GM21526 (cell line): ENCODE measurements around the gene YTHDF2.

Experiments
- ATAC-seq: cut with Tn5 transposase; IDR thresholded peaks from one replicate; pipeline ENCODE4 v1.9.1; 2021; ENCODE audit warnings: moderate library complexity; ENCODE audit not compliant: unreplicated experiment, low FRiP score

Gene YTHDF2

DNA sequence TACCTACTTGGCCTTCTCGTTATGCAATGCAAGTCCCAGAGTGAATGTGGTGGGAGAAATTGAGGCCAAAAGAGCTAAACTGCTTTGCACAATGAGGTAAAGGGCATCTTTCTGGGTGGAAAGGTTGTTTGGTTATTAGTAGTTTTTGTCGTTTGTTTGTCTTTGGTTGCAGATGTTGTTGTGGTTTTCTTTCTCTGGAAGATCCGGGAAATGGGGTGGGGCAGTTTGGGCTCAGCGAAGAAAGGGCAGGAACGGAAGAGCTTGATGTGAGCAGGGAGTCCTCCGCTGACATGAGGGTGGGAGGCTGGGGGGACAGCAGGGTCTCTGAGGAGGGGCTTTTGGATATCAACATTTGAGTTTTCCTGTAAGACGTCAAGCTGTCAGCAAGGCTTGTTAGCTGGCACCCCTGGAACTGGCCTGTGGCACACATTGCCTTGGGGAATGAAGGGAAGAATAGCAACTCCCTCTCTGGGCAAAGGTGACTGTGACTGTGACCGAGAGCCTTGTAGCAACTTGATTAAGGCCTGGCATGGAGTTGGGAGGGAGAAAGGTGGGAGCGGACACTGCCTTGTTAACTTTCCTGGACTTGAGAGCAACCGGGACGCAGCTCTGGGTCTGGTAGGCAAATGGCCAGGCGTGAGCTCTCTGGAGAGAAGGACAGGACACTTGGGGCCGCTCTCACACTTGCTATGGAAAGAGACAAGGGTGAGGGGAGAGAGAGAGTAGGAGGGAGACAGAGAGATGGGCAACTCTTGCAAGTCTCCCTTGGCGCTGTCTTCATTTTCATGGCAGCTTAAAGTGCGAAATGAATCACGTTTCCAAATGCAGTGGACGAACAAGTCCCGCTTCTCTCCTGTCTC, 59.8 kb downstream of the YTHDF2 start:
- no peak for ATAC-seq

DNA sequence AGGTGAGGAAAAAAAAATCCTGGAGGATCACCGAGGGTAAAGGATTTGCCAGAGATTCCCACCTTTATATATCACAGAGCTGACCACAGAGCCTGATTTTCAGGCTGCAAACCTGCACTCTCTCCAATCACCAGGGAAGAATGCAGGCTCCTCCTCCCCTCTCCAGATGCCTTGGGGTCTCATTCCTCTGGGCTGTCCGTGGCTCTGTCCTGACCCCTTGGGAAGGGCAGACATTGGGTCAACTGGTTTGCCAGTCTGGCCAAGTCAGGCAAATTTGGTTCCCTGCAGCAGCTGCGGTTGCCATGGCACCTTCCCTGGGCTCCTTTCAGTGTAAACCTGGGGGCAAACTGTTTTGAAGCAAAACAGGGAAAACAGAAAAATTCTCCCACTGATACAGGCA, 63.6 kb downstream of the YTHDF2 start:
- no peak for ATAC-seq

DNA sequence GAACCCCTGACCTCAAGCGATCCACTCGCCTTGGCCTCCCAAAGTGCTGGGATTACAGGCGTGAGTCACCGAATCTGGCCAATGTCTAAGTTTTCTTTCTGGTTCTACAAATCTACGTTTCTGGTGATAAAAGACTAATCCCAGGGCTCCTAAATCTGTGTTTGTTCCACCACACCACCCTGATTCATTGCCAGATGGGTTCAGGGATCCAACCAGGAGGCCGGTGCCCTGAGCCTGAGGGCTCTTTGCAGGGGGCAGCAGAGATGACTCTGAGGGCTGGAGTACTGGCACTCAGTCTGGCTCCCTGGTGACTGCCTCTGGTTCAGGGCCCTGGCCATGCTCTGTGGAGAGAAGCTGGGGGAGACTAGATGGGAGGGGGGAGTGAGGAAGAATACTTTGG, 64.7 kb downstream of the YTHDF2 start:
- ATAC-seq, result no peak

DNA sequence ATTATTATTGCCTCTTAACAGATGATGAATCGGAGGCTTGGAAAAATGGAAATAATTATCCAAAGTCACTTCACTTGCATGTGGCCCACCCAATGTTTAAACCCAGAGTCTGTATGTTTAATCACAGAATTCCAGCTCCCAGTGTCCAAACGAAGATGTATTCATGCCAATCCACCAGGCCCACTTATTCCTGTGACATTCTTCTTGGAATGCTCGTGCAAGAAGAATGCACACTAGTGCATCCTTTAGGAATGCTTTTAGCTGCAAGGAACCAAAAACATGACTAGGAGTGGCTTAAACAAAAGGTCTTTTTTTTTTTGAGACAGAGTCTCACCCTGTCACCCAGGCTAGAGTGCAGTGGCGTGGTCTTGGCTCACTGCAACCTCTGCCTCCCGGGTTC, 66.3 kb downstream of the YTHDF2 start:
- no peak for ATAC-seq

DNA sequence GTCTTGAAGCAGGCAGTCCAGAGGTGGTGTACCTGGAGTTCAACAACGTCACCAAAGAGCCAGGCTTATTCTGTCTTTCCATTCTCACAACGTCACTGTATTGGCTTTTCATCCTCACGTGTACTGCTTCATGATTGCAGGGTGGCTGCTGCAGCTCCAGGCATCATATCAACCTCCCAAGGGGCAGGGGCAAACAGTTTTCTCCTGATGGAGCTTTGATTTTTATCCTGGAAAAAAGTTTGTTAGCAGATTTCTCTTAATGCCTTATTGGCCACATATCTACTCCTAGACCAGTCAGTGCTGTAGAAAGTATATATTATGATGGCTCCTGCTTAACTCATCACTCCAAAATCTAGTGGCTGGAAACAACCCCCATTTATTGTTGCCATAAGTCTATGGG, 66.9 kb downstream of the YTHDF2 start:
- ATAC-seq, result no peak

DNA sequence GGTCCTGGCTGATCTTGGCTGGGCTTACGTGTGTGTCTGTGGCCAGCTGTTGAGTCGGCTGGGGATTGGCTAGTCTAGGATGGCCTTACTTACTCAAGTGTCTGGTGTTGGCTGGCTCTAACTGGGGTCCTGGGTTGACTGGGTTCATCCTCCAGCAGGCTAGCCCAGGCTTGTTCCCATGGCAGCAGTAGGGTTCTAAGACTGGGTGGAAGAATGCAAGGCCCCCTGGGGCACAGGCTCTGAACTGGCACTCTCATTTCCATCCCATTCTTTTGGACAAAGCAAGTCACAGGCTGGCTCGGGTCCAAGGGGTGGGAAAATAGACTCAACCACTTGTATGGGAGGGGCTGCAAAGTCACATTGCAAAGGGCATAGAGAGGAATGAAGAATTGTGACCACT, 67.3 kb downstream of the YTHDF2 start:
- ATAC-seq, result no peak

DNA sequence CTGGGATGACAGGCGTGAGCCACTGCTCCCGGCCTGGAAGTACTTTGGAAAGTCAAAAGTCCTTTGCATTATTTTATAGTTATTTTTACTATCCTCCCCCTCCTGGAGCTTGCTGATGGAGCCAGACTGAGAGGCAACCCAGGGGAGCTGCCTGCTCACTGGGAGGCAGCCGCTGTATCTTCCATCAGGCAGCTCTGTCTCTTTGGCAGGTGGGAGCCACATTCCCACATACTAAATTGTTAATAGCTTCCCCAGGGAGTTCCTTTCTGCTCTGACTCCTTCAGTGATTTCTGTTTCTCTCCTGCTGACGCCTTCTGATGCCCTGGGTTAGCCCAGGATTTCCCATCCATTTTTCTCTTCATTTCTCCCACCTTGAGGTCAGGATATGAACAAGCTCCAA, 70.3 kb downstream of the YTHDF2 start:
- no peak for ATAC-seq

DNA sequence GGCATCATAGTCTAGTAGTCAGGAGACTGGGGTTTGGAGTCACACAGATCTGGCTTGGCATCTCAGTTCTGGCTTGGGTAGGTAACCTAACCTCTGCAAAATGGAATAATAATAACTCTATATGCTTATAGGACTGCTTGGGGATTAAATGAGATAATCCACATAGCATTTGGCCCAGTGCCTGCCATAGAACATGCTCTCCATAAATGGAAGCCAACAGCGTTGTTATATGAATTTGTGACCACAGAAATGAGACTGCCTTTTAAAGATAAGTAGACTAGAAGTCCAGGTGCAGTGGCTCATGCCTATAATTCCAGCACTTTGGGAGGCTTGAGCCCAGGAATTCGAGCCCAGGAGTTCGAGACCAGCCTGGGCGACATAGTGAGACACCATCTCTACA, 71.2 kb downstream of the YTHDF2 start:
- ATAC-seq, result no peak

DNA sequence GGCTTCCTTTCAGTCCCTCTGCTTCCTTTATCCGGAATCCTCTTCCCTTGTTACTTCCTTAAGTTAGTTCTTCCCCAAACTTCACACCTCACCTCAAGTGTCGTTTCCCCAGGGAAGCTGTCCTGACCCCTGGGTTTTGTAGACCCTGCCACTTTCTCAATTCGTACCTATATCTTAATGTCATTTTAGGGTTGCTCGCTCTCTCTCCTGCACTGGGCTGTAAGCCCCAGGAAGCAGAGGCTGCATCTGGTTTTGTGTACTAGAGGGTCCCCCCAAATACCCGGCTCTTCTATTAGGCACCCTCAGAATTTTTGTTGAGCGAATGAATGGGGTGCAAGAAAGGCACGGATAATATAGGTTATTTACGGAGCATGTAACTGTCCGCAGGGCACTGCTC, 74.6 kb downstream of the YTHDF2 start:
- no peak for ATAC-seq

DNA sequence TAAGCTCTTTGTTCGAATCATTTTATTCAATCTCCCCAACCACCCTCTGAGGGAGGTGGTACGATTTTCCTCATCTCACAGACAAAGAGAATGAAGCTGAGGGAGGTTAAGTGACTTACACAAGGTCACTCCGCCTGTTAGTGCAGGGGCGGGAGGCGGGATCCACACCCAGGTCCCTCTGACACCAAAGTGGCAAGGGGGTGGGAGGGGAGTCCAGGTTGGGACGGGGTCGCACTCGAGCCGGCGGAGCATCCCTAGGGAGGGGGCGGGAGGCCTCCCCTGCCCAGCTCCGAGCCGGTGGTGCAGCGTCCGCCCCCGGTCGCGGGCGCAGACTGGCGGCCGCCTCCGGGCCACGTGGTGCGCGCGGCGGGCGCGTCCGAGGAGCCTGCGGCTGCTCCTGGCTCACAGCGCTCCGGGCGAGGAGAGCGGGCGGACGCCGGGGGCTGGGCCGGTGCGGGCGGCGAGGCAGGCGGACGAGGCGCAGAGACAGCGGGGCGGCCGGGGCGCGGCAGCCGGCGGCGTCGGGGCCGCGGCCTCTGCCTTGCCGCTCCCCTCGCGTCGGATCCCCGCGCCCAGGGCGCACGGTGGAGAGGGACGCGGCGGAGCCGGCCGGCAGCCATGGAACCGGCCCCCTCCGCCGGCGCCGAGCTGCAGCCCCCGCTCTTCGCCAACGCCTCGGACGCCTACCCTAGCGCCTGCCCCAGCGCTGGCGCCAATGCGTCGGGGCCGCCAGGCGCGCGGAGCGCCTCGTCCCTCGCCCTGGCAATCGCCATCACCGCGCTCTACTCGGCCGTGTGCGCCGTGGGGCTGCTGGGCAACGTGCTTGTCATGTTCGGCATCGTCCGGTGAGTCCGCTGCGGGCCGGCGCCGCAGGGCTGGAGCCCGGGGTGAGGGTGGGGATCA, 75.3 kb downstream of the YTHDF2 start, which contains the start of gene OPRD1:
OPRD1 (plus strand) TSS at position 405 of the 903 bp plus-strand sequence; CDS start at position 619, 214 bp downstream.
- no peak for ATAC-seq

DNA sequence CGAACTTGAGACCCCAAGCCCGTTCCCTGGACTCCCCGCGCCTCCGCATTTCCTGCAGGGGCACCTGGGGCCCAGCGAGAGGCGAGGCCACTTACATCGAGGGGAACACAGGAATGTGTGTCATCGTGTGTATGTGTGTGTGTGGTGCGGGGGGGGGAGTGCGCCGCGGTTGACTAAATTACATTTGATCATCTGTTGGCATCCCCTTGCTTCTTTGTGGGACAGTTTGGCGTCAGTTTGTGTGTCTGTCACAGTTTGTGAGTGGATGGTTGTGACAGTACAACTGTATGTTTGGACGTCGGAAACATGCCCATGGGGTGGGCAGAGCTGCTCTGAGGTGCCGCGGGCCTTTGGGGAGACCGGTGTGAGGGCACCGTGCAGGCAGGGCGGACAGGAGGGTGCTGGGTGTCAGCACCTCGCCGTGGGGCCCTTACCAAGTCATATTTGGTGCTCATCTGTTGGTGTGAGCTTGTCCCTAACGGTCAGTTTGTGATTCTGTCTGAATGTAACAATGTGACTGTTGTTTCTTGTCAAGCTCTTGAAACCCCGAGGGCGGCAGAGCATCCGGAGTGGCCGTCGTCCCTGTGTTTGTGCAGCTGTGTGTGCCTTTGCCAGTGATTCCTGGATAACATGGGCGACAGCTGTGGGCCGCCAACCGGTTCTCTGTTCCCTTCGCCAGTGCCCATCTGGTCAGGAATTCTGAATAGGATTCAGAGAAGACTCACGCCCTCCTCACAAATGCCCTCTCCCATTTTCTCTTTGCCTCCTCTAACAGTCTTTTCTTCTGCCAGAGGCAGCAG, 76.1 kb downstream of the YTHDF2 start:
- ATAC-seq, result no peak

DNA sequence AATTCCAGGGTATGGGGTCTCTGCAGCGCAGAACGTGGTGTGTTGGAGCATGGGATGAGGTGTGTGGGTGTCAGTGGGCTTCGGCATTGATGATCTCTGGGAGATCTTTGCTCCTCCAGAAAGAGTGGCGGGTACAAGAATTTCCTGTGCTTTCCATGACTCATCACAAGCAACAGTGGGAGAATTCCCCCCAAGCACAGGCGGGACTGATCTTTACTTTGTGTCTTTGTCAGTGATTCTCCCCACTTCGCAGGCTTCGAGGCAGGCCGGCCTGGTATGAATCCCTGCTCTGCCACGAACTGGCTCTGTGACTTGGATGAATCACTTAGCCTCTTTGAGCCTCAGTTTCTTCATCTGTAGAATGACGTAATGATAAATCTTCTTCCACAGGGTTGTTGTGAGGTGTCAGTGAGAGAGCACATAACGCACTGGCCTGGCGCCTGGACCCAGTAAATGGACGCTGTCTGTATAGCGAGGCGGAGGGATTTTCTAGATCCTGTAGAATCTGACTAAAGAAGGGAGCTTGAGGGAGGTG, 77.3 kb downstream of the YTHDF2 start:
- no peak for ATAC-seq

DNA sequence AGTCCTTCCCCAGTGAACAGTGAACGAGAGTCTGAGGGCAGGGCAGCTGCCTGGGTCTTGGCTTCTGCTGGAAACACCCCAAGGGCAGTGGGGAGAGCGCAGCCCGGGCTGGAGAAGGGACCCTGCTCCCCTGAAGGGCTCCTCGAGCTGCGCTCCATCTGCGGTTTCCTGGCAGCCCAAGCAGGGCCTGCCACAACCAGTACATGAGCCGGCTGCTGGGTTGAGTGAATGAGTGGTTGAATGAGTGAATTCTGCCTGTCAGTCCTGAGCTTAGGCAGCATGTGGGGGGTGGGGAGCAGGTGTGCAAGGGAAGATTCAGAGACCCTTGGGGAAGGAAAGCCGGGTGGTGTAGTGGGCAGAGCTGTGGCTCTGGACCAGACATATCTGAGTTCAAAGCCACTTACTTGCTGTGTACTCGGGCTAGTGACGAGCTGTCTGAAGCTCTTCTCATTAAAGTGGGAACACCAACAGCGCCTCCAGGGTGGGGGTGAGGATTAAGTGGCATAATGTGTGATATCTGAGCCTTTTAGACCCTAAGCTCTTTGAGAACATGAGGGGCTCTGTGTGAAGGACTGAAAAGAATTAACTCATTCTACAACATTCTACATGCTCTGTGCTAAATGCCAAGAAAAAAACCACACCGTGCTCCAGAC, 78.9 kb downstream of the YTHDF2 start:
- ATAC-seq, result no peak

DNA sequence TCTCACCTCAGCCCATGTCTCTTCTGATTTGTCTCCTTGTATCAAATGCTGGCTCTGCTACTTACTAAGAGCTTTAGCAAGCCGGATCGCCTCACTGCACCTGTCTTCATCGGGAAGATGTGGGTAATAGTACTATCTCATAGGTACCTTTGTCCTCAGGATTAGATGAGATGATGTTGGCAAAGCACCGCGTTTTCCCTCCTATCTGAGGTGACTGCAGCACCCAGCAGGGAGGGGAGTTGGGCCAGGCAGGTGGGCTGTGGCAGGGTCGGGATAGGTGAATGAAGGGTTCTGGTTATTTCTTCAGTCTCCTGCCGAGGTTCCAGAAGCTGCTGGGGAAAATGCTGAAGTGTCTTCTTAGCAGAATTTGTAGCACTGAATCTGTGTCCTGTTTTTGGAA, 80.4 kb downstream of the YTHDF2 start:
- no peak for ATAC-seq

DNA sequence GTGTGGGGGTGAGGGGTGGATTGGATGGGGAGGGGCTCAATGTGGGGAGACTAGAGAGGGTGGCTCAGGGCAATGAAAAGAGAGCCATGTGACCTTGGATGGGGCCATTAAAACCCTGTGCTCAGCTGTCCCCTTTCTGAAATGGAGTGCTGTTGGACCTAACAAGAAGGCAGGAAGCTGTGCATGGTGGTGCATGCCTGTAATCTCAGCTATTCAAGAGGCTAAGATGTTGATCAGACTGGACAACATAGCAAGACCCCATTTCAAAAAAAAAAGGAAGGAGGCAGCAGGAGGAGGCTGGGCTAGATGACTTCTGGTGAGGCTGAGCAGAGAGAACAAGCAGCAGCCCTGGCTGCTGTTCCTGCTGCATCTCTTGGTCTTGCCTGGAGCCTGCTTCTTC, 82.3 kb downstream of the YTHDF2 start:
- ATAC-seq, result no peak
